HG03558 (cell line): ENCODE data around the gene PCK1.

Experiments used
- ATAC-seq: cut with Tn5 transposase; IDR thresholded peaks from one replicate; pipeline ENCODE4 v1.9.1; 2021; ENCODE audit warnings: moderate number of reproducible peaks; ENCODE audit not compliant: unreplicated experiment; ENCODE audit errors: extremely low read depth

PCK1 gene

GRCh38 chr20:57585466-57586213 is 24.7 kb downstream of the PCK1 start:
- ATAC-seq, result no peak

DNA sequence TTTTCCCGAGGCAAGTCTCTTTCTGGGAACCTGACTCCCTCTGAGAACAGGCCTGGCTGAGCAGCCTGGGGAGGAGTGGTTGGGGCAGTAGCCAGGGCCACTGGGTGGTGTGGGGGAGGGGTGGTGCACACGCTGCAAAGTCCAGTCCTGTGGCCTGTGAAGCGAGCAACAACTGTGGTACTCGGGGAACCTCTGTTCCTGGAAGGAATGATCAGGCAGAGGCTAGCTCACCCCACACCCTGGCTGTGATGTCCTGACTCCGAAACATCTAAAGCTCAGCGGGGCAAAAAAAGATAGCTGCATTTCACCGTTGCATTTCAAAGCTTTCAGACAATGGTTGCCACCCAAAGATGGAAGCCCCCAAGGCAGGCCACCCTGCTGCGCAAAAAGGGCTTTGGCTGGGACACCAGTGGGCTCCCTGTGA is 25.5 kb downstream of the PCK1 start:
- ATAC-seq, result no peak

- no peak for ATAC-seq
Measured at GRCh38 chr20:57586943-57587277, 26.0 kb downstream of the PCK1 start.

DNA sequence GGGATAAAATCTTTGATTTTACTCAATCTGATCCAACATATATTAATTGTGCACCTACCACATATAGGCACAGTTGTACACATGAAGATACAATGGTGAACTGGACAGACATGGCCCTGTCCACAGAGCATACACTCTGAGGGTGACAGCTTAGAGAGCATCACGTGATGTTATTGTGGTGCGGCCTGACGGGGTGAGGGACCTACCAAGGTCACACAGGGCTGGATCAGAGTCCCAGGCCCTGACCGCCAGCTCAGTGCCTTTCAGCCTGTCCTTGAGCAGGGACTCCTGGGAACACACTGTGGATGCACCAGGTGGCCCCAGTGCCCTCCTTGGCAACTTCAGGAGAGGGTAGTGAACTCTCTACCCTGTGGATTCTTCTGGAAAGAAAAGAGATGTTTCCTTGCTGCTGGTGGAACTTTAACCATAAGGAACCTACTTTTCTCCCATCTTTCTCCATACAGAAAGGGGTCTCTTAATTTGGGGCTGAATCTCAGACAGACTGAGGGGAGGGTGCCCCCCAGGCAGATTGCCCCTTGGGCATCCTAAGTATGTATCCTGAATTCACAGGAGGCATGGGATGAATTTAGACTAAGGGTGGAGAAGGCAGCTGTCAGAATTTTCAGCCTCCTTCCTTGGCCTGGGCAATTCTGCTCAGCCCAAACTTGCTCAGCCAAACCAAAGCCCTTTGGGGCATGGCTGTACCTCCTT is 26.5 kb downstream of the PCK1 start:
- no peak for ATAC-seq

GRCh38 chr20:57587989-57588377 is 27.1 kb downstream of the PCK1 start:
- no peak for ATAC-seq

DNA sequence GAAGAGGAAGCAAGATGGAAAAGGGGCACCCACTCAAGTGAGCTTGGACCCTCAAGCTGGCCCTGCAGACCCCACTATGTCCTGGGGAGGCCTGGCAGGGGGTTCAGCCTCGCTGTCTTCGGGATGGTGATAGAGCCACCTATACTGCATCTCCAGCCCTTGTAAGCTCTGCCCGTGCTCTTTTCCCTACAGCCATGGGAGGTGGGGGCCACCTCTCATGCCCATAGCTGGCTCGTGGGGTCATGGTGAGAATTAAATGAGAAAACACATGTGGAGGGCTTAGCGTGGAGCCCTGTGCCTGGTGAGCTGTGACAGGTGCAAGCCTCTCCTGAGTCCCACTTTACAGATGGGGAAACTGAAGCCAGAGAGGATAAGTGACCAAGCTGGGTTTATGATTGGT is 27.7 kb downstream of the PCK1 start:
- ATAC-seq, result no peak

DNA sequence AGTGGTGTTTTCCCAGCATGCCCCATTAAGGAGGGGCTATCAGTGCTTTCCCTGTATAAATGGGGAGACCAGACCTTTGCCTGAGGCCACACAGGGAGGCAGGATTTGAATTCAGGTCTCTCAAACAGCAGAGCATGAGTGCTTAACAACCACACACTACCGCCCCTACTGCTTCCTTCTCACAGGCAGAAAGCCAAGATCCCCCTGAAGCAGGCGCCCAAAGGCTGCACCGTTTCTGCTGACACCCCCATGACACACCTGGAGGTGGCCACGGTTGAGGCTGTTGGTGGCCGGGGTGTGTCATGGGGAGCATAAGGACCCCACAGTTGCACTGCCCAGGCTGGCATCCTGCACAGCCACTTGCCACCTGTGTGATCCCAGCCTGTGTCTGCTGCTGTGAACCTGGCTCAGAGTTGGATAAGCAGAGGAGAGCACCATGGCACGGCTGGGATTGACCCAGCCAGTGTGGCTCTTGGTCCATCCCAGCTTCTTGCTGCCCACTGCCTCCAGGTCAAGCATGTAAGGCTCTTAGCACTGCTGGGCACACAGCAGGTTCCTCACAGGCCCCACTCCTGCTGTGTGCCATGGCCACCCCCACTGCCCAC is 28.3 kb downstream of the PCK1 start:
- ATAC-seq, result no peak

GRCh38 chr20:57589728-57590484 is 29.0 kb downstream of the PCK1 start:
- ATAC-seq, result no peak

- ATAC-seq, result no peak
Measured at GRCh38 chr20:57590485-57591288, 29.8 kb downstream of the PCK1 start.

- ATAC-seq, result no peak
Measured at GRCh38 chr20:57591289-57592229, 30.6 kb downstream of the PCK1 start.

- ATAC-seq, result no peak
Measured at GRCh38 chr20:57592263-57593092, 31.6 kb downstream of the PCK1 start.

- no peak for ATAC-seq
Measured at GRCh38 chr20:57593134-57593886, 32.4 kb downstream of the PCK1 start.

GRCh38 chr20:57594092-57594951 is 33.4 kb downstream of the PCK1 start:
- no peak for ATAC-seq

DNA sequence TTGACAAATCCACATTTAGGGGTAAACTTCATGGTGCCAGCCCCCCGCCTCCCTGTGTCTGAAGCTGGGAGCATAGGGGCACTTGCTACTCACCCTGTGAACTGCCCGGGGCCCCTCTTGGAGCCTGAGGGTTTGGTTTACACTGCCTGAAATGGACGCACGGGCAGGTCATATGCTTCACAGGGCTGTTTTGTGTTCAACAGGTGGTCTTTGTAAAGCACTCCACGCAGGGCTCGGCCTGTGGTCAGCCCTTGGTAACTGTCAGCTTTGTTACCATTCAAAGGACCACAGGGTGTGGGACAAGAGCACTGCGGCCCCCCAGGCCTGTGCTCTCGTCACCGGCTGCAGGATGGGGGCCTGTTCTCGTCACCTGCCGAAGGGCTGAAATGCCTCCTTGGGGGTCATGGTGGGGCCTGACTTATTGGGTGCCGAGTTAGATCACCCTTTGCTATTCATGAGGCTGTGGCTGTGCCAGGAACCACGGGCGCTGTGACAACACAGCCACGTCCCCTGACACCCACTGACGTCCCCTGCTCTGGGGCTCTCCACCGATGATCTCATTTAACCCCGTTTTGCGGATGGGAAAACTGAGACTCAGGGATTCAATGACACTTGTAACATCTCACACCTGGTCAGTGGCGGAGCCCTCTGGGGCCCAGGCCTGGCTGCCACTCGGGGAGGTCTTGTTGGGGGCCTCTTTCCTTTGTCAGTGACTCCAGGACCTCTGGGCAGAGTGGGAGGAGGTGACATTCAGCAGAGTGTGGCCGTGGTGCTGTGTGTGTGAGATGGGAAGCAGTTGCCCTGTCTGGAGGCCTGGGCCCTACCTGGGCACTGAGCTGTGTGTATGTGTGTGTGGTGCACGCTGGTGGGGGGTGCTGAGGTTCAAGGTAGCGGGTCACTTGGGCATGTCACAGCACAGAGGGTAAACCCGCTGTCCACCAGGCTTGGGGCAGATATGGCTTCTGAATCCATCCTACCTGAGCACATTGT is 34.4 kb downstream of the PCK1 start:
- no peak for ATAC-seq

GRCh38 chr20:57596358-57596757 is 35.4 kb downstream of the PCK1 start:
- no peak for ATAC-seq
